Measurements from ENCODE around the gene CCDC88C. TPM values are rescaled to one million over a fixed set of nuclear protein-coding genes. Genes with fewer than 3 reads are reported as not detected.
A peak's percentile ranks its signal among the peaks of the same experiment; 100 is the strongest.

The CCDC88C gene
- total RNA-seq, 6 donors from 2014 or later: 33.1 to 119 (median 54.5) TPM

DNA sequence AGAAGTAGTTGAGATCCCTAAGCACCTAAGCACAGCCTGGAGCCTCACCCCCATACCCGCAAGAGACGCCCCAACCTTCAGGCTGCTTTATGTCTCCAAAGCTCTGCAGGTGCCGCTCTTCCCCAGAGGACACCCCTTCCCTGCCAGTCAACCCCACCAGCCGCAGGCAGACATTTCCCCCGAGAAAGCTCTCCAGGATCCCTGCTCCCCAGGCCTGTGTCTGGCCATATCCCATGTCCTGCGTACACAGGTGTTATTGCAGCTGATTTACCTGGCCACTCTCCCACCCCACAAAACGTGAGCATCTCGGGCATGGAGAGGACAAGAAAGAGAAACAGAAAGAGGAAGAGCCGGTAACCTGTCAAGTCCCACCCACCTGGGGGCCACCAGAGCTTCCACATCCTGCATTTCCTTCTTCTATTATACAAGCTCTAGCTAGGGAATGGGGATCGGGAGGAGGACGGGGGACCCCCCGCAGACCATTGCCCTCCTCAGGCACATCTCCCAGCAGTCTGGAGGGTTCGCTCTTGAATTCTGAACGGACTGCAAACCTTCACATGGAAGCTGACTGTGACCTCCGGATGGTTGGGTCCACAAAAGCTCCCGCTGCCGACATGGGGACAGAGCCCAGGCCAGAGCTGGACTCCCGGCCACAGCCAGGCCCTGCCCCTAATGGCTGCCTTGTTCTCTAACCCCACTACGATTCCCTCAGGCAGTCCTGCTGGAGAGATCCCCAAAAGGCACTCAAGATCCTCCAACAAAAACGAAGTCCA is 17.6 kb downstream of the CCDC88C start:
- no peaks in the 10 kb centered on the region for H3K36me3 ChIP-seq
- peak overlapping the region in 3 of 4 donors; percentile 1 to 79 (median 43) for H3K27ac ChIP-seq
- H3K27me3 ChIP-seq: no peaks in the 10 kb centered on the region
- H3K4me1 ChIP-seq: peaks cover 64 to 97% (median 75%) of the 10 kb centered on the region in 4 donors
- no peak for ATAC-seq (ENCODE audit: low FRiP score in 2 of 2)
- WGBS, 2 donors: 40 to 54% methylated on average over 18 to 20 of the region's 20 CpGs
- TF ChIP-seq POLR2A (IDR thresholded peaks at IDR 0.05) (no peak), EP300 (IDR thresholded peaks at IDR 0.05) (no peak), POLR2AphosphoS5 (IDR thresholded peaks at IDR 0.05) (no peak)
- TF ChIP-seq, protein P1, sequence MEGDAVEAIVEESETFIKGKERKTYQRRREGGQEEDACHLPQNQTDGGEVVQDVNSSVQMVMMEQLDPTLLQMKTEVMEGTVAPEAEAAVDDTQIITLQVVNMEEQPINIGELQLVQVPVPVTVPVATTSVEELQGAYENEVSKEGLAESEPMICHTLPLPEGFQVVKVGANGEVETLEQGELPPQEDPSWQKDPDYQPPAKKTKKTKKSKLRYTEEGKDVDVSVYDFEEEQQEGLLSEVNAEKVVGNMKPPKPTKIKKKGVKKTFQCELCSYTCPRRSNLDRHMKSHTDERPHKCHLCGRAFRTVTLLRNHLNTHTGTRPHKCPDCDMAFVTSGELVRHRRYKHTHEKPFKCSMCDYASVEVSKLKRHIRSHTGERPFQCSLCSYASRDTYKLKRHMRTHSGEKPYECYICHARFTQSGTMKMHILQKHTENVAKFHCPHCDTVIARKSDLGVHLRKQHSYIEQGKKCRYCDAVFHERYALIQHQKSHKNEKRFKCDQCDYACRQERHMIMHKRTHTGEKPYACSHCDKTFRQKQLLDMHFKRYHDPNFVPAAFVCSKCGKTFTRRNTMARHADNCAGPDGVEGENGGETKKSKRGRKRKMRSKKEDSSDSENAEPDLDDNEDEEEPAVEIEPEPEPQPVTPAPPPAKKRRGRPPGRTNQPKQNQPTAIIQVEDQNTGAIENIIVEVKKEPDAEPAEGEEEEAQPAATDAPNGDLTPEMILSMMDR (IDR thresholded peaks at IDR 0.05): no peak
- H3K4me3 ChIP-seq: peak overlapping the region in 3 of 4 donors; percentile 15 to 33 (median 25)
- H3K9me3 ChIP-seq: no peaks in the 10 kb centered on the region
- DNase-seq: peak in 1 of 2 donors; percentile 49

DNA sequence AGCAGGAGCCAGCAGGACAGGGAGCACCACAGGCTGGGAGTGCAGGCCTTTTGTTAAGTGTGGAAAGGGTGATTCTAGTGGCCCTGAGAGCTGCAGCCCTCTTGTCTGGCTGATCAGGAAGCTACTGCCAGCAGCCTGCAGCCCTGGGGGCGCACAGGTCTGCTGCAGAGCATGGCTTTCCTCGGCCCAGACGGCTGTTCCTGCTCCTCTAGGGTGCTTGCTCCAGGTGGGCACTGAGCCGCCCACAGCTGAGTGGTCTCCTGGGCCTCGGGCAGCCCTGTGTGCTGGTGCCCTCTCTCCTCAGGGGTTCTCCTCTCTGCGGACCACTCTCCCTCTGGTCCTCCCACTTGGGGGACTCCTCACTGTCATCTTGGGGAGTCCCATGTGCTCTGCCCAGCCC is 18.9 kb downstream of the CCDC88C start:
- ATAC-seq (ENCODE audit: low FRiP score in 2 of 2) (no peak), DNase-seq (no peak)
- Histone ChIP-seq H3K4me3 (no peak overlapping the region), H3K27me3 (no peaks in the 10 kb centered on the region), H3K4me1 (peaks cover 62 to 83% (median 71%) of the 10 kb centered on the region in 4 donors), H3K9me3 (no peaks in the 10 kb centered on the region), H3K27ac (peak overlapping the region in 3 of 4 donors; percentile 12 to 80 (median 79)), H3K36me3 (no peaks in the 10 kb centered on the region)
- WGBS, 2 donors: 44 to 77% methylated on average over 3 to 4 of the region's 6 CpGs
- TF ChIP-seq EP300 (IDR thresholded peaks at IDR 0.05) (no peak), POLR2A (IDR thresholded peaks at IDR 0.05) (no peak), POLR2AphosphoS5 (IDR thresholded peaks at IDR 0.05) (no peak)
- TF ChIP-seq, protein P1 (IDR thresholded peaks at IDR 0.05): no peak

DNA sequence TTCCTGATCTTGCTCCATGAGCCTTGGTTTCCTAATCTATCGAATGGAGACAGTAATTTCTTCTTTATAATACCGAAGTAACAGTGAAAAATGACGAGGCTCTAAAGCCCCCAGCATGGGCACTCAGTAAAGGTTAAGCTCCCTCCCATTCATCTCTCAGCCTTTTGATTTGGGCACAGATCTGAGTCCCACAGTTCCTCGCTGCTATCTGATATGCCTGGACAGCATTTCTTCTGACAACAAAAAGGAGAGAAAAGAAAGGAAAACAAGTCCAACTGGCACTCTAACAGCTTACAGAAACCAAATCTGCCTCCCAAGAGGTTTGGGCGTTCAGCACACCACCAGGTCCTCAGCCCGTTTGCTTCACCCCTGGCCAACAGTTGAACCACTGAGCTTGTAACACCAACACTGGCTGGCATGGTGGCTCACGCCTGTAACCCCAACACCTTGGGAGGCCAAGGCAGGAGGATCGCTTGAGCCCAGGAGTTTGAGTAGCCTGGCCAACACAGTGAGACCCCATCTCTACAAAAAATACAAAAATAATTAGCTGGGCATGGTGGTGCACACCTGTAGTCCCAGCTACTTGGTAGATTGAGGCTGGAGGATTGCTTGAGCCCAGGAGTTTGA is 19.5 kb downstream of the CCDC88C start:
- Histone ChIP-seq H3K9me3 (no peaks in the 10 kb centered on the region), H3K4me1 (peaks cover 59 to 83% (median 67%) of the 10 kb centered on the region in 4 donors), H3K27ac (peak overlapping the region; percentile 54 to 80 (median 73)), H3K4me3 (peak overlapping the region in 1 of 4 donors; percentile 15), H3K36me3 (no peaks in the 10 kb centered on the region), H3K27me3 (no peaks in the 10 kb centered on the region)
- ATAC-seq (ENCODE audit: low FRiP score in 2 of 2) (no peak), DNase-seq (no peak)
- no peak for TF ChIP-seq POLR2A (IDR thresholded peaks at IDR 0.05)
- TF ChIP-seq, protein P1 (IDR thresholded peaks at IDR 0.05): no peak
- no peak for TF ChIP-seq EP300 (IDR thresholded peaks at IDR 0.05)
- no peak for TF ChIP-seq POLR2AphosphoS5 (IDR thresholded peaks at IDR 0.05)
- 60 to 61% methylated on average over 7 to 8 of the region's 8 CpGs for WGBS, 2 donors

DNA sequence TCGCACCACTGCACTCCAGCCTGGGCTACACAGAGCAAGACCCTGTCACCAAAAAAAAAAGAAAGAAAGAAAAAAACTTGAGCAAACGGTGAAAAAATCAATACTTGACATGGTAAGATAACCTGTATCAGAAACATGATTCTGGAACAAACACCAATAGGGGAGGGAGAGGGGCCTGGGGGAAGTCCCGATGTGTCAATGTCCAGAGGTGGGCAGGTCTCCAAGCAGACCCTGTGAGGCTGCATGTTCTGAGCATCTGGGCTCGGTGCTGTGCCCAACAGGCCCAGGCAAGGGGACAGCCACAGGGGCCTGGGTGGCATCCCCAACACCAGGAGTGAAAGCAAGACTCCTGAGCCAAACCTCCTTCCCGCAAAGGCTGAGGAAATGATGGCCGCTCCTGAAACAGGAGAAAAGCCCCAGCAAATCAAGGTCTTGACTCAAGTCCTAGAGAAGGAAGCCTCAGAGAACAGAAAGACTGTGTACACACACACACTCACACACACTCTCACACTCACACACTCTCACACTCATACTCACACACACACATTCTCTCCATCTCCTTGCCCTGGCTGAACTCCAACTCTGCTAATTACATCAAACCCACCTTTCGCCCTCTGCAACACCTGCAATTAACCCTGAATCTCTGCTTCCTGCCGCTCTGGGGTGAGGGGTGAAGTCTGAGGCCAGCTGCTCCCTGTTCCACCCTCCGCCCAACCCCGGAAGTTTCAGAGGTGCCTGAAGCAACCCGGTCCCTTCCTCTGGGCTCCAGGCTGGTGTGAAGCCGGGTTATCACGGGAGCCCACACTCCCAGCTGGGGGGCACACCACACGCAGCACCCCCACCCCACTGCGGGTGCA is 20.4 kb downstream of the CCDC88C start:
- Histone ChIP-seq H3K36me3 (no peaks in the 10 kb centered on the region), H3K4me1 (peaks cover 50 to 83% (median 69%) of the 10 kb centered on the region in 4 donors), H3K9me3 (no peaks in the 10 kb centered on the region), H3K27ac (peak overlapping the region; percentile 54 to 80 (median 73)), H3K27me3 (no peaks in the 10 kb centered on the region), H3K4me3 (peak overlapping the region in 2 of 4 donors; percentile 15 to 21)
- WGBS, 2 donors: 24 to 53% methylated on average over 7 to 15 of the region's 15 CpGs
- ATAC-seq (ENCODE audit: low FRiP score in 2 of 2) (peak; percentile 47 to 57), DNase-seq (peak in 1 of 2 donors; percentile 79)
- no peak for TF ChIP-seq POLR2A (IDR thresholded peaks at IDR 0.05)
- TF ChIP-seq POLR2AphosphoS5 (IDR thresholded peaks at IDR 0.05): no peak
- TF ChIP-seq, protein P1 (IDR thresholded peaks at IDR 0.05): no peak
- TF ChIP-seq EP300 (IDR thresholded peaks at IDR 0.05): no peak

Data from upper lobe of left lung (tissue), 6 donors.